Stimulated activated CD4-positive, alpha-beta T cell treated with anti-CD3 and anti-CD28 coated beads, TNF-alpha, amount 100 ng/mL, for 4 hours (primary cell): Measurements from ENCODE around the gene EFCAB14.
"Not testable (repeated sequence)": the region's sequence is repeated elsewhere in the genome, so short reads cannot be mapped to it uniquely, and the experiment has no call there.

ENCODE experiments used
- DNase-seq, 3 experiments: peaks; one replicate each; pipeline ENCODE4 v3.0.0-alpha.2; 2020; ENCODE audit warnings: low read depth in 3 of 3

EFCAB14 gene

GRCh38 chr1:46721686-46722205 is 2.8 kb upstream of the EFCAB14 start:
- DNase-seq: no peak

GRCh38 chr1:46721204-46721603 is 2.3 kb upstream of the EFCAB14 start:
- DNase-seq: no peak

DNA sequence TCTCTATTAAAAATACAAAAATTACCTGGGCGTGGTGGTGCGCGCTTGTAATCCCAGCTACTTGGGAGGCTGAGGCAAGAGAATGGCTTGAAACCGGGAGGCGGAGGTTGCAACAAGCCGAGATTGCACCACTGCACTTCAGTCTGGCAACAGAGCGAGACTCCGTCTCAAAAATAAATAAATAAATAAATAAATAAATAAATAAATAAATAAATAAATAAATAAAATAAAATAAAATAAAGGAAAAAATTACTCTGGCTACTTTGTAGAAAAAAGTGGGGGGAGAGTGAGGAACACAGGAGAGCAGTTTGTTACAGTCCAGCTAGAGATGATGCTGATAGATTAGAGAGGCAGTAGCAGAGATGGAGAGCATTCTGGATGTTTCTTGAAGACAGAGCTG is 1.4 kb upstream of the EFCAB14 start:
- not testable (repeated sequence) for DNase-seq

GRCh38 chr1:46719689-46720088 is 775 bp upstream of the EFCAB14 start:
- DNase-seq: no peak

DNA sequence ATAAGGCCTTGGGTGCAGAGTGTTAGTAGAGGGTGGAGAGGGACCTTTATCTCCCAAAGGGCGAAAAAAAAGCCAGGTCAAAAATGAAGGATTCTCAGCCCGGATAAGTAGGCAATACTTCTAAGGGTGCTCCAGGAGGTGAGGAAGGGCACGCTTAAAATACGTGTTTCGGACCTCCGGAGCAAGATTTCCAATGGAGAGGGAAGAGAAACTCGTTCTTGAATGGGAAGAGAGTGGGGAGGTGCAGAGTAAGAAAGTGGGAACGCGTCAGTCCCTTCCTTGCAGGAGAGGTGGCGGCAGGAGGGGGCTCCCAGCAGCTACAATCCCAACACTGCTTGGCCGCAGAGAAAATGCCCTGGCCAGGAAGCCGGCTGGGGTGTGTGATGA is 581 bp downstream of the EFCAB14 start:
- no peak for DNase-seq

GRCh38 chr1:46717654-46718053 is 1.3 kb downstream of the EFCAB14 start:
- no peak for DNase-seq

- no peak for DNase-seq
Observed at GRCh38 chr1:46714976-46715375, 3.9 kb downstream of the EFCAB14 start.

DNA sequence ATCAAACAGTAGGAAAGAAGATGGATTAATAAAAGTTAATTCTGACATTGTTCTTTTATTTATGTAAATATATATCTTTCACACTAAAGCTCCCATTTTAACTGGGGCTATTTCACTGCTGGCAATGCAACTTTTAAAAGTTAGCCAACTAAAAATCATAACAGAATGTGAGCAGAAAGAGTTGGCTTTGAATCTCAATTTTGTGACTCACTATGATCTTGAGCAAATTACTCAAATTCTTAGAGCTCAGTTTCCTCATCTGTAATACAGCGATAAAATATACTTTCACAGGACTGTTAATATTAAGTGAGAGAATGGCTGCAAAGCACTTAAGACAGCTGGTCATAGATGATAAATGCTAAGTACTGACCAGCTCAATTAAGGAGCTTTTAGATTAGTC is 10.8 kb downstream of the EFCAB14 start:
- DNase-seq: no peak

GRCh38 chr1:46705408-46705807 is 13.5 kb downstream of the EFCAB14 start:
- DNase-seq: no peak

DNA sequence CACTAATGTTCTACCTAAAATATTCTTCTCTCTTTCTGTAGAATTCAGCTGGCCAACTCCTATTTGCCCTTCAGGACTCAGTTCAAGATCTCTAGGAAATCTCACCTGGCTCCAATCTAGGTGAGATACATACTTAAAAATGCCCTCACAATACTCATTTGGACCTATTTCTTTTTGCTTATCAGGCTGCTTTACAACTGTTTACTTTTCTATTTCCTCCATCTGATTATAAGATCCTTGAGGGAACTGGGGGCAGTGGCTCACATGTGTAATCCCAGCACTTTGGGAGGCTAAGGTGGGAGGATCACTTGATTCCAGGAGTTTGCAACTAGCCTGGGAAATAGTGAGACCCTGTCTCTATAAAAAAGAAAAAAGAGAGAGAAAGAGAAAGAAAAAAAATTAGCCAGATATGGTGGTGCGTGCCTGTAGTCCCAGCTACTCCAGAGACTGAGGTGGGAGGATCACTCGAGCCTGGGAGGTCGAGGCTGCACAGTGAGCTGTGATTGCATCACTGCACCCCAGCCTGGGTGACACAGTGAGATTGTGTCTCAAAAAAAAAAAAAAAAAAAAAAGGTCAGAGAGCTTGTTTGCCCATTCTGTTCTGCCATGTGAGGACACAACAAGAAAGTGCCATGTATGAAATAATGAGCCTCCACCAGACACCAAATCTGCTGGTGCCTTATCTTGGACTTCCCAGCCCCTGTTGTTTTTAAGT is 14.8 kb downstream of the EFCAB14 start:
- no peak for DNase-seq

DNA sequence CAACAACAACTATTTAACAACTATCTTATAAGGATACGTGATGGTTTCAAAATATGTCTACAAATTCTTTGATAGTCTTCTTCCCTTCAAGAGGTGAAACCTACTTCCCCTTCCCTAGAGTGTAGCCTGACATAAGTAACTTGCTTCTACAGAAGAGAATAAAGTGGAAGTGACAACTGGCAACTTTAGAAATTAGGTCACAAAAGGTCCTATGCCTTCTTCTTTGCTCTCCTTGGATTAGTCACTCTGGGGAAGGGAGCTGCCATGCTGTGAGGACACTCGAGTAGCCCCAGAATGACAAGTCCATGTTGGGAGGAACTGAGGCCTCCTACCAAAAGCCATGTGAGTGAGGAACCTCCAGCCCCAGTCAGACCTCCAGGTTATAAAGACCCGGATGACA is 19.2 kb downstream of the EFCAB14 start:
- DNase-seq: no peak

DNA sequence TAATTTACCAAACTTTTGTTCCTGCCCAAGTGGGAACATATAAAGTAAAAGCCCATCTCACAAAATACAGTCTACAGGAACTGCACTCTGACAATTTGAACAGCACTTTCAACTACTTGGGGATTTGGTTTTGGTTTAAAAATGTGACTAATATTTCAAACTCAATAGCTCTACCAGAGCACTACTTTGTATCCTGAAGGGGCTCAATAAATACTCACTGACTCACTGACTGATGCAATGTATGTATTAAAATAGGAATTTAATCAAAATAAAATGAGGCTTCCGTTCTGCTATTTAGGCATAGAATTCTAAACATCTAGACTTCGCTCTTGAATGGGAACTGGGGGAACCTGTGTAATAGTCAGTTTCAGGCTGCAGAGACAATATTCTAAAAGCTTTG is 21.9 kb downstream of the EFCAB14 start:
- no peak for DNase-seq

GRCh38 chr1:46694676-46695075 is 24.2 kb downstream of the EFCAB14 start:
- not testable (repeated sequence) for DNase-seq

GRCh38 chr1:46692811-46693770 is 25.8 kb downstream of the EFCAB14 start:
- DNase-seq: no peak

- DNase-seq: no peak
Observed at GRCh38 chr1:46691997-46692790, 26.7 kb downstream of the EFCAB14 start.

- DNase-seq: no peak
Observed at GRCh38 chr1:46690931-46691421, 27.9 kb downstream of the EFCAB14 start.

- no peak for DNase-seq
Observed at GRCh38 chr1:46689897-46690296, 29.0 kb downstream of the EFCAB14 start.

GRCh38 chr1:46689356-46689755 is 29.6 kb downstream of the EFCAB14 start:
- no peak for DNase-seq

- no peak for DNase-seq
Observed at GRCh38 chr1:46687921-46688509, 30.9 kb downstream of the EFCAB14 start.

DNA sequence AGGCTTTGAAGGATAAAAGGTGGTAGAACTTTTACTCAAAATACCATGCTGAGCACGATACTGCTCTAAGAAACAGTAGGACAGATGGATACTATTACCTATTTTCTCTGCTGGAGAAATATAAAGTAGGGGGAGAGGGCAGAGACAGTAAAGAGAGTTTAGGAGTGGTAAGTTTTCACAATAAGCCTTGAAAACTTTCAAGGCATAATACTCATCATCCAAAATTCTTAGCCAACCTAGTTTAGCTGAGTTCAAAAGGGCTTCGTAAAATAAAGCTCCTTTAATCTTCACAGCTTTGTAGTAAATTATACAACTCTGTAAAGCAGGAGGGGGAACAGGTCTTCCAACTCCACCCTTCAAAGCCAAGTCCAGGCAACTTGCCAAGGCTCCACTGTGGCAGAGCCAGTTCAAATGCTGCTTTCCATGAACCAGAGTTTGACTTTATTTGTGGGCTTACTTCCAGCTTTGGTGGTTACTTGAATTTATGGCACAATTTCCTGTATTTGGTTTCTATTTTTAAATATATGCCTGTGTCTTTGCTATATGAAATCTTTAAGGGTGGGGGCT is 31.7 kb downstream of the EFCAB14 start:
- no peak for DNase-seq

DNA sequence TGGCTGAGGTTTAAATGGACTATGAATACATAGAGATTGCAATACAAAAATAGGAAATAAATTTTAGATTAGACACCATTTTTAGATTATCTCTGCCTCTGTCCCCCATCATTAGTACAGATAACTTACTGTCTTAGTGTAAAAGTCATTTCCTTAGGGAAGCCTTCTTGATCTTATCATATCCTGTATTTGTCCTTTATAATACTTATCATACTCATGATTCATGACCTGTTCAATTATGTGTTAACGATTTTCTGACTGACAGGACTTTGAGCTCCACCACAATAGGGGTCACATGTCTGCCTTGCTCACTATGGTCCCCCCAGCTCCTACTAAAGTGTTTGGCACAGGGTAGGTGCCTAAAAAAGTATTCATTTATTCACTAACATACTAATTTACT is 32.7 kb downstream of the EFCAB14 start:
- no peak for DNase-seq
